HG03139 (cell line): ENCODE results near the gene NEGR1.
"Not testable (repeated sequence)": the region's sequence is repeated elsewhere in the genome, so short reads cannot be mapped to it uniquely, and the experiment has no call there.

ENCODE experiments used
- ATAC-seq: cut with Tn5 transposase; IDR thresholded peaks from one replicate; pipeline ENCODE4 v1.9.1; 2021; ENCODE audit not compliant: unreplicated experiment

Gene NEGR1

GRCh38 chr1:71956613-71957285 lies 325.6 kb downstream of the NEGR1 start:
- ATAC-seq, result no peak

GRCh38 chr1:71950579-71950978 lies 331.8 kb downstream of the NEGR1 start:
- ATAC-seq, result no peak

- no peak for ATAC-seq
Measured at GRCh38 chr1:71949681-71950080, 332.7 kb downstream of the NEGR1 start.

- no peak for ATAC-seq
Measured at GRCh38 chr1:71948561-71948960, 333.8 kb downstream of the NEGR1 start.

- no peak for ATAC-seq
Measured at GRCh38 chr1:71944006-71944405, 338.3 kb downstream of the NEGR1 start.

GRCh38 chr1:71940261-71940660 lies 342.1 kb downstream of the NEGR1 start:
- ATAC-seq, result no peak

- no peak for ATAC-seq
Measured at GRCh38 chr1:71930511-71930910, 351.8 kb downstream of the NEGR1 start.

GRCh38 chr1:71921935-71922559 lies 360.3 kb downstream of the NEGR1 start:
- ATAC-seq, result no peak

GRCh38 chr1:71921204-71921603 lies 361.1 kb downstream of the NEGR1 start:
- ATAC-seq, result no peak

GRCh38 chr1:71920556-71920955 lies 361.8 kb downstream of the NEGR1 start:
- ATAC-seq, result no peak

- ATAC-seq, result no peak
Measured at GRCh38 chr1:71919811-71920509, 362.4 kb downstream of the NEGR1 start.

- no peak for ATAC-seq
Measured at GRCh38 chr1:71918630-71919029, 363.7 kb downstream of the NEGR1 start.

GRCh38 chr1:71916894-71917293 lies 365.4 kb downstream of the NEGR1 start:
- ATAC-seq, result no peak

GRCh38 chr1:71914626-71915025 lies 367.7 kb downstream of the NEGR1 start:
- ATAC-seq, result no peak

GRCh38 chr1:71908871-71909390 lies 373.4 kb downstream of the NEGR1 start:
- ATAC-seq, result no peak

- no peak for ATAC-seq
Measured at GRCh38 chr1:71908303-71908702, 374.0 kb downstream of the NEGR1 start.

GRCh38 chr1:71899881-71900280 lies 382.5 kb downstream of the NEGR1 start:
- ATAC-seq, result no peak

GRCh38 chr1:71888166-71888565 lies 394.2 kb downstream of the NEGR1 start:
- not testable (repeated sequence) for ATAC-seq

- ATAC-seq, result no peak
Measured at GRCh38 chr1:71885171-71885570, 397.2 kb downstream of the NEGR1 start.

GRCh38 chr1:71882637-71883036 lies 399.7 kb downstream of the NEGR1 start:
- ATAC-seq, result no peak

GRCh38 chr1:71882226-71882625 lies 400.1 kb downstream of the NEGR1 start:
- no peak for ATAC-seq

GRCh38 chr1:71881611-71882010 lies 400.7 kb downstream of the NEGR1 start:
- ATAC-seq, result no peak
